Suppressor macrophage (primary cell): ENCODE measurements around the gene APP.

Experiments used
- DNase-seq, 4 experiments: peaks; one replicate each; pipeline ENCODE4 v3.0.0-alpha.2; 2020 to 2022

The APP gene

GRCh38 chr21:26126168-26126553, 44.4 kb downstream of the APP start:
- no peak for DNase-seq

GRCh38 chr21:26125433-26126167, 45.0 kb downstream of the APP start:
- DNase-seq = no peak

- no peak for DNase-seq
Measured at GRCh38 chr21:26124896-26125295, 45.7 kb downstream of the APP start.

- DNase-seq = no peak
Measured at GRCh38 chr21:26124421-26124833, 46.1 kb downstream of the APP start.

GRCh38 chr21:26123012-26123411, 47.6 kb downstream of the APP start:
- no peak for DNase-seq

- DNase-seq = peak in 2 of 4 experiments; percentile 10 to 18
Measured at GRCh38 chr21:26120828-26121227, 49.7 kb downstream of the APP start.

- DNase-seq = no peak
Measured at GRCh38 chr21:26119906-26120305, 50.7 kb downstream of the APP start.

GRCh38 chr21:26118938-26119540, 51.5 kb downstream of the APP start:
- DNase-seq = peak in 2 of 4 experiments; percentile 20 to 42

GRCh38 chr21:26117972-26118367, 52.6 kb downstream of the APP start:
- DNase-seq = no peak

GRCh38 chr21:26117324-26117971, 53.1 kb downstream of the APP start:
- DNase-seq = peak in 1 of 4 experiments; percentile 23

- no peak for DNase-seq
Measured at GRCh38 chr21:26116456-26117011, 54.0 kb downstream of the APP start.

GRCh38 chr21:26115899-26116298, 54.7 kb downstream of the APP start:
- DNase-seq = no peak

- DNase-seq = no peak
Measured at GRCh38 chr21:26115305-26115704, 55.3 kb downstream of the APP start.

- DNase-seq = no peak
Measured at GRCh38 chr21:26112975-26113374, 57.6 kb downstream of the APP start.

GRCh38 chr21:26112127-26112742, 58.3 kb downstream of the APP start:
- no peak for DNase-seq

- no peak for DNase-seq
Measured at GRCh38 chr21:26110715-26111114, 59.9 kb downstream of the APP start.

- DNase-seq = no peak
Measured at GRCh38 chr21:26107429-26107828, 63.1 kb downstream of the APP start.

- DNase-seq = no peak
Measured at GRCh38 chr21:26106562-26106961, 64.0 kb downstream of the APP start.

- DNase-seq = no peak
Measured at GRCh38 chr21:26105819-26106218, 64.8 kb downstream of the APP start.

- no peak for DNase-seq
Measured at GRCh38 chr21:26100573-26100972, 70.0 kb downstream of the APP start.

GRCh38 chr21:26099610-26100219, 70.9 kb downstream of the APP start:
- peak in 1 of 4 experiments; percentile 7 for DNase-seq

GRCh38 chr21:26098772-26099397, 71.7 kb downstream of the APP start:
- DNase-seq = no peak
